Aorta (tissue), 5 donors: Measurements from ENCODE around the gene TP63. TPM values are rescaled to one million over a fixed set of nuclear protein-coding genes. Genes with fewer than 3 reads are reported as not detected.

ENCODE experiments used
- ATAC-seq: fragments of 200-7000 bp; cut with Tn5 transposase; one replicate; pipeline ENCODE4 v1.9.1; 2022; ENCODE audit warnings: moderate library complexity; ENCODE audit not compliant: low FRiP score
- DNase-seq, 2 donors: peaks; one replicate each; pipeline ENCODE4 v3.0.0-alpha.2; 2020
- H3K27ac ChIP-seq, 2 donors: one replicate each; pipeline ENCODE4 v1.5.1; 2013; ENCODE audit warnings: low read length in 2 of 2, mild to moderate bottlenecking in 2 of 2, moderate library complexity in 2 of 2, control low read depth in 1 of 2, inconsistent platforms in 1 of 2, low read depth in 1 of 2
- H3K27me3 ChIP-seq, 2 donors: one replicate each; pipeline ENCODE4 v1.6.1; 2013; ENCODE audit warnings: control low read depth in 1 of 2, low read length in 1 of 2, mild to moderate bottlenecking in 1 of 2, moderate library complexity in 1 of 2; ENCODE audit not compliant: insufficient read depth in 2 of 2, control insufficient read depth in 1 of 2
- H3K36me3 ChIP-seq, 2 donors: one replicate each; pipeline ENCODE4 v1.6.1; 2013; ENCODE audit warnings: control low read depth in 1 of 2, low read length in 1 of 2, mild to moderate bottlenecking in 1 of 2; ENCODE audit not compliant: insufficient read depth in 2 of 2, control insufficient read depth in 1 of 2
- H3K4me1 ChIP-seq, 2 donors: one replicate each; pipeline ENCODE4 v1.6.1; 2013; ENCODE audit warnings: low read length in 2 of 2, control low read depth in 1 of 2, mild to moderate bottlenecking in 1 of 2, moderate library complexity in 1 of 2; ENCODE audit not compliant: insufficient read depth in 2 of 2, control insufficient read depth in 1 of 2
- H3K4me3 ChIP-seq, 2 donors: one replicate each; pipeline ENCODE4 v1.5.1; 2013; ENCODE audit warnings: low read length in 2 of 2, control low read depth in 1 of 2, mild to moderate bottlenecking in 1 of 2
- H3K9me3 ChIP-seq: one replicate; pipeline ENCODE4 v1.6.1; 2013; ENCODE audit warnings: mild to moderate bottlenecking, low read length; ENCODE audit not compliant: control insufficient read depth
- WGBS, 2 donors: extraction: QIAGEN DNeasy Blood & Tissue Kit; methylation state at CpG; one replicate each; pipeline ENCODE4 v1.1.7; 2013; 5-methylcytosine and 5-hydroxymethylcytosine counted together
- intact Hi-C, 2 donors: fragments of 100-400 bp; cut with DNase I; formaldehyde crosslinking; loops; one replicate each; pipeline versions ENCODE4 v1.14.2 to v1.15.0; 2022
- polyA plus RNA-seq, 2 donors: library from polyadenylated mRNA; stranded (reverse); fragments of 200-250 nt; gene quantifications; one replicate each; pipeline ENCODE4 v1.2.3, GENCODE V29; 2013
- total RNA-seq, 2 donors: library from RNA; stranded (reverse); fragmentation: NEBNext Ultra II Directional; extraction: Animal tissue kit (Norgen Biotek cat#: 25700); gene quantifications; one replicate each; pipeline ENCODE4 v1.2.1, GENCODE V29; 2021
- donor health status: healthy with polysubstance abuse.
- donor health status: Bipolar disorder and iron deficiency.
- donor health status: DM: no; HTN: no; CAD: no.
- donor health status: DM: no; HTN: no; CAD: no.
- donor health status: DM: yes; HTN: yes; CAD: no.

TP63 gene
- total and polyA plus RNA-seq, 4 donors: 0.03 to 0.72 (median 0.34) TPM

GRCh38 chr3:189830401-189830800 lies 199.2 kb downstream of the TP63 start:
- Histone ChIP-seq H3K9me3 (no peaks in the 10 kb centered on the region), H3K27me3 (no peaks in the 10 kb centered on the region), H3K36me3 (no peaks in the 10 kb centered on the region), H3K4me1 (no peaks in the 10 kb centered on the region), H3K4me3 (no peak overlapping the region), H3K27ac (no peak overlapping the region)
- DNase-seq: no peak
- intact Hi-C loops: no loop called here
- 93 to 94% methylated on average over 2 of the region's 2 CpGs for WGBS, 2 donors
- ATAC-seq: no peak

GRCh38 chr3:189833266-189833665 lies 202.1 kb downstream of the TP63 start:
- Histone ChIP-seq H3K36me3 (no peaks in the 10 kb centered on the region), H3K27me3 (no peaks in the 10 kb centered on the region), H3K9me3 (no peaks in the 10 kb centered on the region), H3K4me1 (no peaks in the 10 kb centered on the region), H3K27ac (no peak overlapping the region), H3K4me3 (no peak overlapping the region)
- ATAC-seq: no peak
- 69 to 79% methylated on average over 2 of the region's 2 CpGs for WGBS, 2 donors
- intact Hi-C loops: no loop called here
- no peak for DNase-seq

GRCh38 chr3:189833996-189834395 lies 202.8 kb downstream of the TP63 start:
- WGBS, 2 donors: 89 to 90% methylated on average over 8 of the region's 8 CpGs
- no peak overlapping the region for H3K4me3 ChIP-seq
- no peak for ATAC-seq

GRCh38 chr3:189834462-189834861 lies 203.3 kb downstream of the TP63 start:
- H3K4me1 ChIP-seq: no peaks in the 10 kb centered on the region
- ATAC-seq: no peak
- no peaks in the 10 kb centered on the region for H3K27me3 ChIP-seq
- H3K9me3 ChIP-seq: no peaks in the 10 kb centered on the region
- no peak overlapping the region for H3K27ac ChIP-seq
- DNase-seq: no peak
- 70 to 79% methylated on average over 5 of the region's 5 CpGs for WGBS, 2 donors
- H3K4me3 ChIP-seq: no peak overlapping the region
- intact Hi-C loops: no loop called here
- H3K36me3 ChIP-seq: no peaks in the 10 kb centered on the region

More at GRCh38 chr3:189833996-189834395, 202.8 kb downstream of the TP63 start:
- no peaks in the 10 kb centered on the region for H3K9me3 ChIP-seq
- intact Hi-C loops: no loop called here
- H3K27me3 ChIP-seq: no peaks in the 10 kb centered on the region
- no peak overlapping the region for H3K27ac ChIP-seq
- H3K36me3 ChIP-seq: no peaks in the 10 kb centered on the region
- H3K4me1 ChIP-seq: no peaks in the 10 kb centered on the region
- no peak for DNase-seq

- H3K4me3 ChIP-seq: no peak overlapping the region
- intact Hi-C loops: no loop called here
- H3K4me1 ChIP-seq: no peaks in the 10 kb centered on the region
- WGBS, 2 donors: 77 to 85% methylated on average over 5 of the region's 5 CpGs
- no peak overlapping the region for H3K27ac ChIP-seq
- H3K27me3 ChIP-seq: no peaks in the 10 kb centered on the region
- no peaks in the 10 kb centered on the region for H3K9me3 ChIP-seq
- H3K36me3 ChIP-seq: no peaks in the 10 kb centered on the region
- DNase-seq: no peak
- no peak for ATAC-seq
Measured at GRCh38 chr3:189836795-189837194, 205.6 kb downstream of the TP63 start.

- intact Hi-C loops: no loop called here
- ATAC-seq: no peak
Measured at GRCh38 chr3:189838291-189838690, 207.1 kb downstream of the TP63 start.

GRCh38 chr3:189839576-189839975 lies 208.4 kb downstream of the TP63 start:
- intact Hi-C loops: no loop called here
- H3K9me3 ChIP-seq: no peaks in the 10 kb centered on the region
- ATAC-seq (no peak), DNase-seq (no peak)
- H3K4me3 ChIP-seq: no peak overlapping the region
- no peaks in the 10 kb centered on the region for H3K27me3 ChIP-seq
- H3K27ac ChIP-seq: no peak overlapping the region
- no peaks in the 10 kb centered on the region for H3K4me1 ChIP-seq
- 50 to 63% methylated on average over 2 of the region's 2 CpGs for WGBS, 2 donors
- H3K36me3 ChIP-seq: no peaks in the 10 kb centered on the region

More at GRCh38 chr3:189838291-189838690, 207.1 kb downstream of the TP63 start:
- Histone ChIP-seq H3K9me3 (no peaks in the 10 kb centered on the region), H3K27me3 (no peaks in the 10 kb centered on the region), H3K4me1 (no peaks in the 10 kb centered on the region), H3K4me3 (no peak overlapping the region), H3K36me3 (no peaks in the 10 kb centered on the region), H3K27ac (no peak overlapping the region)
- 89 to 92% methylated on average over 6 of the region's 6 CpGs for WGBS, 2 donors
- no peak for DNase-seq

- H3K27me3 ChIP-seq: no peaks in the 10 kb centered on the region
- no peaks in the 10 kb centered on the region for H3K9me3 ChIP-seq
- H3K27ac ChIP-seq: no peak overlapping the region
- DNase-seq (no peak), ATAC-seq (no peak)
- no peaks in the 10 kb centered on the region for H3K36me3 ChIP-seq
- no peaks in the 10 kb centered on the region for H3K4me1 ChIP-seq
- WGBS, 2 donors: 84 to 85% methylated on average over 13 of the region's 13 CpGs
- H3K4me3 ChIP-seq: no peak overlapping the region
- intact Hi-C loops: no loop called here
Measured at GRCh38 chr3:189841473-189842205, 210.4 kb downstream of the TP63 start.
